Measurements from ENCODE around the gene WBP2. TPM values are rescaled to one million over a fixed set of nuclear protein-coding genes. Genes with fewer than 3 reads are reported as not detected.

Gene WBP2
- total and polyA plus RNA-seq, 5 donors from 2014 or later, result 77.7 to 118 (median 92.2) TPM

- Histone ChIP-seq H3K36me3 (ENCODE audit: control insufficient read depth, insufficient read depth, low read length) (peaks cover 45% of the 10 kb centered on the region), H3K27ac (ENCODE audit: insufficient read depth, low read length, poor library complexity, severe bottlenecking) (no peak overlapping the region), H3K4me1 (ENCODE audit: control insufficient read depth, insufficient read depth, low read length, poor library complexity, severe bottlenecking) (no peaks in the 10 kb centered on the region), H3K4me3 (ENCODE audit: low read depth, low read length) (no peak overlapping the region), H3K9me3 (ENCODE audit: control insufficient read depth in 2 of 2, low read length in 2 of 2) (no peaks in the 10 kb centered on the region), H3K27me3 (ENCODE audit: control insufficient read depth, insufficient read depth, low read length) (no peaks in the 10 kb centered on the region)
- Mint-ChIP-seq H3K9me3 (no peaks in the 10 kb centered on the region), H3K4me3 (no peak overlapping the region), H3K36me3 (no peaks in the 10 kb centered on the region), H3K27ac (no peak overlapping the region), H3K27me3 (no peaks in the 10 kb centered on the region), H3K4me1 (peaks cover 0 to 7% (median 2%) of the 10 kb centered on the region in 4 donors)
- DNase-seq (no peak), ATAC-seq (ENCODE audit: low read depth in 2 of 2) (no peak)
These were observed 44.9 kb downstream of the WBP2 start for GRCh38 chr17:75810216-75810615.

GRCh38 chr17:75809631-75810111 lies 45.5 kb downstream of the WBP2 start:
- Histone ChIP-seq H3K9me3 (ENCODE audit: control insufficient read depth in 2 of 2, low read length in 2 of 2) (no peaks in the 10 kb centered on the region), H3K4me3 (ENCODE audit: low read depth, low read length) (no peak overlapping the region), H3K27ac (ENCODE audit: insufficient read depth, low read length, poor library complexity, severe bottlenecking) (no peak overlapping the region), H3K27me3 (ENCODE audit: control insufficient read depth, insufficient read depth, low read length) (no peaks in the 10 kb centered on the region), H3K36me3 (ENCODE audit: control insufficient read depth, insufficient read depth, low read length) (peaks cover 39% of the 10 kb centered on the region), H3K4me1 (ENCODE audit: control insufficient read depth, insufficient read depth, low read length, poor library complexity, severe bottlenecking) (no peaks in the 10 kb centered on the region)
- H3K4me1 Mint-ChIP-seq, result peaks cover 0 to 7% (median 2%) of the 10 kb centered on the region in 4 donors
- ATAC-seq (ENCODE audit: low read depth in 2 of 2) (peak in 1 of 2 donors; percentile 9), DNase-seq (no peak)
- no peaks in the 10 kb centered on the region for H3K9me3 Mint-ChIP-seq
- H3K4me3 Mint-ChIP-seq, result no peak overlapping the region
- no peak overlapping the region for H3K27ac Mint-ChIP-seq
- H3K27me3 Mint-ChIP-seq, result no peaks in the 10 kb centered on the region
- no peaks in the 10 kb centered on the region for H3K36me3 Mint-ChIP-seq

- H3K27ac Mint-ChIP-seq, result peak overlapping the region in 1 of 3 donors; percentile 33
- H3K27me3 Mint-ChIP-seq, result no peaks in the 10 kb centered on the region
- H3K36me3 Mint-ChIP-seq, result no peaks in the 10 kb centered on the region
- Histone ChIP-seq H3K27me3 (ENCODE audit: control insufficient read depth, insufficient read depth, low read length) (no peaks in the 10 kb centered on the region), H3K9me3 (ENCODE audit: control insufficient read depth in 2 of 2, low read length in 2 of 2) (no peaks in the 10 kb centered on the region), H3K4me1 (ENCODE audit: control insufficient read depth, insufficient read depth, low read length, poor library complexity, severe bottlenecking) (no peaks in the 10 kb centered on the region), H3K27ac (ENCODE audit: insufficient read depth, low read length, poor library complexity, severe bottlenecking) (no peak overlapping the region), H3K4me3 (ENCODE audit: low read depth, low read length) (no peak overlapping the region), H3K36me3 (ENCODE audit: control insufficient read depth, insufficient read depth, low read length) (peaks cover 38% of the 10 kb centered on the region)
- no peak overlapping the region for H3K4me3 Mint-ChIP-seq
- ATAC-seq (ENCODE audit: low read depth in 2 of 2) (peak in 1 of 2 donors; percentile 25), DNase-seq (no peak)
- H3K4me1 Mint-ChIP-seq, result peaks cover 0 to 8% (median 3%) of the 10 kb centered on the region in 4 donors
- H3K9me3 Mint-ChIP-seq, result no peaks in the 10 kb centered on the region
These were observed 46.1 kb downstream of the WBP2 start for GRCh38 chr17:75808905-75809621.

GRCh38 chr17:75808549-75808904 lies 46.6 kb downstream of the WBP2 start:
- Histone ChIP-seq H3K27ac (ENCODE audit: insufficient read depth, low read length, poor library complexity, severe bottlenecking) (no peak overlapping the region), H3K27me3 (ENCODE audit: control insufficient read depth, insufficient read depth, low read length) (no peaks in the 10 kb centered on the region), H3K4me3 (ENCODE audit: low read depth, low read length) (no peak overlapping the region), H3K9me3 (ENCODE audit: control insufficient read depth in 2 of 2, low read length in 2 of 2) (no peaks in the 10 kb centered on the region), H3K4me1 (ENCODE audit: control insufficient read depth, insufficient read depth, low read length, poor library complexity, severe bottlenecking) (no peaks in the 10 kb centered on the region), H3K36me3 (ENCODE audit: control insufficient read depth, insufficient read depth, low read length) (peaks cover 33% of the 10 kb centered on the region)
- no peak overlapping the region for H3K4me3 Mint-ChIP-seq
- no peaks in the 10 kb centered on the region for H3K9me3 Mint-ChIP-seq
- peaks cover 2 to 13% (median 7%) of the 10 kb centered on the region in 4 donors for H3K4me1 Mint-ChIP-seq
- H3K27ac Mint-ChIP-seq, result peak overlapping the region in 1 of 3 donors; percentile 33
- no peaks in the 10 kb centered on the region for H3K27me3 Mint-ChIP-seq
- H3K36me3 Mint-ChIP-seq, result peaks cover under 1% of the 10 kb centered on the region
- ATAC-seq (ENCODE audit: low read depth in 2 of 2) (no peak), DNase-seq (no peak)

GRCh38 chr17:75807861-75808260 lies 47.3 kb downstream of the WBP2 start:
- Mint-ChIP-seq H3K9me3 (no peaks in the 10 kb centered on the region), H3K36me3 (peaks cover 5% of the 10 kb centered on the region), H3K4me1 (peaks cover 2 to 17% (median 10%) of the 10 kb centered on the region in 4 donors), H3K27me3 (no peaks in the 10 kb centered on the region), H3K4me3 (no peak overlapping the region), H3K27ac (no peak overlapping the region)
- H3K4me3 ChIP-seq (ENCODE audit: low read depth, low read length), result no peak overlapping the region
- H3K27ac ChIP-seq (ENCODE audit: insufficient read depth, low read length, poor library complexity, severe bottlenecking), result no peak overlapping the region
- H3K36me3 ChIP-seq (ENCODE audit: control insufficient read depth, insufficient read depth, low read length), result peaks cover 26% of the 10 kb centered on the region
- H3K9me3 ChIP-seq (ENCODE audit: control insufficient read depth in 2 of 2, low read length in 2 of 2), result no peaks in the 10 kb centered on the region
- H3K27me3 ChIP-seq (ENCODE audit: control insufficient read depth, insufficient read depth, low read length), result no peaks in the 10 kb centered on the region
- ATAC-seq (ENCODE audit: low read depth in 2 of 2) (no peak), DNase-seq (no peak)
- H3K4me1 ChIP-seq (ENCODE audit: control insufficient read depth, insufficient read depth, low read length, poor library complexity, severe bottlenecking), result no peaks in the 10 kb centered on the region

- no peaks in the 10 kb centered on the region for H3K27me3 Mint-ChIP-seq
- H3K27me3 ChIP-seq (ENCODE audit: control insufficient read depth, insufficient read depth, low read length), result no peaks in the 10 kb centered on the region
- H3K4me3 Mint-ChIP-seq, result no peak overlapping the region
- peaks cover 5% of the 10 kb centered on the region for H3K36me3 Mint-ChIP-seq
- ATAC-seq (ENCODE audit: low read depth in 2 of 2) (no peak), DNase-seq (no peak)
- no peaks in the 10 kb centered on the region for H3K9me3 Mint-ChIP-seq
- peak overlapping the region in 1 of 3 donors; percentile 91 for H3K27ac Mint-ChIP-seq
- no peak overlapping the region for H3K4me3 ChIP-seq (ENCODE audit: low read depth, low read length)
- no peak overlapping the region for H3K27ac ChIP-seq (ENCODE audit: insufficient read depth, low read length, poor library complexity, severe bottlenecking)
- H3K4me1 Mint-ChIP-seq, result peaks cover 2 to 17% (median 10%) of the 10 kb centered on the region in 4 donors
- H3K36me3 ChIP-seq (ENCODE audit: control insufficient read depth, insufficient read depth, low read length), result peaks cover 18% of the 10 kb centered on the region
- H3K4me1 ChIP-seq (ENCODE audit: control insufficient read depth, insufficient read depth, low read length, poor library complexity, severe bottlenecking), result no peaks in the 10 kb centered on the region
- no peaks in the 10 kb centered on the region for H3K9me3 ChIP-seq (ENCODE audit: control insufficient read depth in 2 of 2, low read length in 2 of 2)
These were observed 48.2 kb downstream of the WBP2 start for GRCh38 chr17:75806822-75807500.

- no peak for ATAC-seq (ENCODE audit: low read depth in 2 of 2)
- Histone ChIP-seq H3K4me1 (ENCODE audit: control insufficient read depth, insufficient read depth, low read length, poor library complexity, severe bottlenecking) (no peaks in the 10 kb centered on the region), H3K27ac (ENCODE audit: insufficient read depth, low read length, poor library complexity, severe bottlenecking) (no peak overlapping the region), H3K9me3 (ENCODE audit: control insufficient read depth in 2 of 2, low read length in 2 of 2) (no peaks in the 10 kb centered on the region), H3K27me3 (ENCODE audit: control insufficient read depth, insufficient read depth, low read length) (no peaks in the 10 kb centered on the region), H3K36me3 (ENCODE audit: control insufficient read depth, insufficient read depth, low read length) (peaks cover 10% of the 10 kb centered on the region), H3K4me3 (ENCODE audit: low read depth, low read length) (no peak overlapping the region)
- H3K4me3 Mint-ChIP-seq, result no peak overlapping the region
- H3K4me1 Mint-ChIP-seq, result peaks cover 5 to 24% (median 12%) of the 10 kb centered on the region in 4 donors
- H3K36me3 Mint-ChIP-seq, result peaks cover 12% of the 10 kb centered on the region
- no peaks in the 10 kb centered on the region for H3K9me3 Mint-ChIP-seq
- H3K27ac Mint-ChIP-seq, result peak overlapping the region in 1 of 3 donors; percentile 36
- H3K27me3 Mint-ChIP-seq, result no peaks in the 10 kb centered on the region
- no peak for DNase-seq
These were observed 51.3 kb downstream of the WBP2 start for GRCh38 chr17:75803883-75804282.

Measured in CD4-positive, CD25-positive, alpha-beta regulatory T cell (primary cell).